Measurements from ENCODE around the gene MYMK. TPM values are rescaled to one million over a fixed set of nuclear protein-coding genes. Genes with fewer than 3 reads are reported as not detected.

The MYMK gene
- total and polyA plus RNA-seq, 2 of the 8 experiments (the other 6 are each of a cell fraction or from before 2014, with no cell fraction given), result not detected

- peak overlapping the region; percentile 43 to 51 for H3K4me2 ChIP-seq (ENCODE audit: insufficient read depth in 1 of 2, low read depth in 2 of 2, low read length in 2 of 2)
- peak overlapping the region; percentile 92; the same call in 1 of the 2 replicates for H2BK12ac ChIP-seq (ENCODE audit: low read depth, low read length)
- peak overlapping the region; percentile 88 for H3K18ac ChIP-seq (ENCODE audit: extremely low read depth, low read length)
- ChIA-PET CTCF (ENCODE audit: partially characterized antibody) (interaction anchor here (0.6 to 2.7 kb wide), 11 partner anchors 12 to 200 kb away, joined by 3 to 14 read pairs (median 4); no protein-coding TSS in a partner anchor), POLR2A (ENCODE audit: partially characterized antibody) (interaction anchor here (0.6 to 3.0 kb wide), 4 partner anchors 9 to 121 kb away, joined by 3 to 11 read pairs (median 6); partner anchors contain the start of gene CACFD1)
- H2BK120ac ChIP-seq (replicated peaks; ENCODE audit: low read depth, low read length), result peak overlapping the region; percentile 62
- no peak overlapping the region for H3K23ac ChIP-seq (ENCODE audit: insufficient read length)
- no peak overlapping the region; a peak in 1 of 8 replicates for H3K4me3 ChIP-seq (ENCODE audit: extremely low read depth in 1 of 4, insufficient read depth in 2 of 4, low read depth in 3 of 4, low read length in 4 of 4)
- peak overlapping the region; percentile 78 for H4K91ac ChIP-seq (replicated peaks; ENCODE audit: insufficient read length, low read length)
- no peak overlapping the region for H3K9ac ChIP-seq (replicated peaks in 1 of 4; ENCODE audit: extremely low read depth in 1 of 4, low read depth in 3 of 4, low read length in 3 of 4)
- no peaks in the 10 kb centered on the region for H3K79me2 ChIP-seq (ENCODE audit: control insufficient read depth in 1 of 2, insufficient read depth in 2 of 2, low read length in 2 of 2)
- H2BK5ac ChIP-seq (ENCODE audit: low read depth, low read length), result peak overlapping the region; percentile 84; the same call in 1 of the 2 replicates
- peak overlapping the region; percentile 65; the same call in 1 of the 2 replicates for H2BK15ac ChIP-seq (ENCODE audit: low read length)
- DNase-seq (ENCODE audit: low read depth in 1 of 2, low spot score in 2 of 2) (no peak), FAIRE-seq (no peak)
- H4K8ac ChIP-seq (ENCODE audit: extremely low read depth, insufficient read depth, low read length), result peak overlapping the region; percentile 39; the same call in 1 of the 2 replicates
- H3K4me1 ChIP-seq (replicated peaks in 1 of 4; ENCODE audit: control insufficient read depth in 3 of 4, insufficient read depth in 4 of 4, low read length in 3 of 4), result peaks cover 4 to 33% (median 30%) of the 10 kb centered on the region in 4 experiments
- no peaks in the 10 kb centered on the region for H3K9me3 ChIP-seq (ENCODE audit: insufficient read depth in 2 of 2, low read depth in 1 of 2, low read length in 1 of 2)
- peaks cover 0 to 5% (median 2%) of the 10 kb centered on the region in 4 experiments; a peak in 4 of 7 replicates for H3K27me3 ChIP-seq (replicated peaks in 1 of 4; ENCODE audit: control insufficient read depth in 3 of 4, extremely low read depth in 1 of 4, insufficient read depth in 3 of 4, low read length in 3 of 4)
- peak overlapping the region; percentile 13 for H3K4ac ChIP-seq (replicated peaks; ENCODE audit: insufficient read length, low read depth, low read length)
- no peaks in the 10 kb centered on the region for H3K36me3 ChIP-seq (ENCODE audit: control insufficient read depth in 2 of 4, insufficient read depth in 4 of 4, low read length in 3 of 4)
- H2BK20ac ChIP-seq (ENCODE audit: low read length), result peak overlapping the region; percentile 98; the same call in 1 of the 2 replicates
- H2AFZ ChIP-seq (ENCODE audit: low read length), result no peak overlapping the region
- H3K14ac ChIP-seq (ENCODE audit: insufficient read length), result no peak overlapping the region
- 34% methylated on average over 19 of the region's 21 CpGs; no CpG with 5 or more reads in 1 of the 2 experiments for WGBS, 2 experiments (ENCODE audit: extremely low coverage in 1 of 2, insufficient coverage in 1 of 2, insufficient read length in 1 of 2, insufficient replicate concordance in 2 of 2, low coverage in 1 of 2, low lambda C conversion rate in 2 of 2, missing lambda C conversion rate in 1 of 2)
- peak overlapping the region; percentile 38 for H4K5ac ChIP-seq (ENCODE audit: insufficient read length, low read depth, low read length)
- no peaks in the 10 kb centered on the region for H3K79me1 ChIP-seq (ENCODE audit: low read depth, low read length)
- H3K27ac ChIP-seq (ENCODE audit: low read depth, low read length), result no peak overlapping the region
- H3K23me2 ChIP-seq (ENCODE audit: low read depth, low read length), result no peaks in the 10 kb centered on the region; the same call in 1 of the 2 replicates
- H4K20me1 ChIP-seq (replicated peaks in 1 of 2; ENCODE audit: control insufficient read depth in 1 of 2, insufficient read depth in 2 of 2, low read length in 2 of 2), result no peaks in the 10 kb centered on the region
- no peak overlapping the region for H3K56ac ChIP-seq (replicated peaks; ENCODE audit: insufficient read length, low read depth, low read length)
- no peak overlapping the region for H2AK5ac ChIP-seq (ENCODE audit: low read depth, low read length)
- TF ChIP-seq BACH1 (IDR thresholded peaks at IDR 0.05; ENCODE audit: low read length), result no peak
- TF ChIP-seq KDM4A (IDR thresholded peaks at IDR 0.05; ENCODE audit: low read depth, low read length, severe bottlenecking), result no peak
- no peak for TF ChIP-seq PHF8 (conservative IDR thresholded peaks at IDR 0.05; ENCODE audit: low read depth, low read length)
- no peak for TF ChIP-seq NANOG (IDR thresholded peaks at IDR 0.05; ENCODE audit: insufficient read depth, low read depth, low read length, poor library complexity, severe bottlenecking)
- TF ChIP-seq, protein P1, sequence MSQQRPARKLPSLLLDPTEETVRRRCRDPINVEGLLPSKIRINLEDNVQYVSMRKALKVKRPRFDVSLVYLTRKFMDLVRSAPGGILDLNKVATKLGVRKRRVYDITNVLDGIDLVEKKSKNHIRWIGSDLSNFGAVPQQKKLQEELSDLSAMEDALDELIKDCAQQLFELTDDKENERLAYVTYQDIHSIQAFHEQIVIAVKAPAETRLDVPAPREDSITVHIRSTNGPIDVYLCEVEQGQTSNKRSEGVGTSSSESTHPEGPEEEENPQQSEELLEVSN (IDR thresholded peaks at IDR 0.05), result peak; percentile 22; the same call in 1 of the 2 replicates
- TF ChIP-seq CBX5 (IDR thresholded peaks at IDR 0.05; ENCODE audit: low read depth, low read length), result no peak
- no peak for TF ChIP-seq SIX5 (IDR thresholded peaks at IDR 0.05; ENCODE audit: low read depth, low read length)
- peak; percentile 38 for TF ChIP-seq CTBP2 (IDR thresholded peaks at IDR 0.05; ENCODE audit: borderline replicate concordance, insufficient read depth, insufficient read length, low read length)
- TF ChIP-seq, protein P2, sequence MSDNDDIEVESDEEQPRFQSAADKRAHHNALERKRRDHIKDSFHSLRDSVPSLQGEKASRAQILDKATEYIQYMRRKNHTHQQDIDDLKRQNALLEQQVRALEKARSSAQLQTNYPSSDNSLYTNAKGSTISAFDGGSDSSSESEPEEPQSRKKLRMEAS (IDR thresholded peaks at IDR 0.05), result peak; percentile 35; the same call in 1 of the 2 replicates
- TF ChIP-seq TAF1 (IDR thresholded peaks at IDR 0.05; ENCODE audit: low read depth, low read length), result no peak
These were observed 2.1 kb upstream of the MYMK start for GRCh38 chr9:133526721-133527321.
